GM12874 (cell line): ENCODE data around the gene IL20RA.
A peak's percentile ranks its signal among the peaks of the same experiment; 100 is the strongest.

Experiments used
- TF ChIP-seq, protein P1 (sequence below): IDR thresholded peaks from 2 replicates; pipeline ENCODE4 v1.5.1; 2011; ENCODE audit warnings: low read depth, mild to moderate bottlenecking, control low read depth, low read length, moderate library complexity; ENCODE audit not compliant: insufficient read depth

IL20RA gene

GRCh38 chr6:137084865-137085617, 40.3 kb upstream of the IL20RA start:
- TF ChIP-seq, protein P1, sequence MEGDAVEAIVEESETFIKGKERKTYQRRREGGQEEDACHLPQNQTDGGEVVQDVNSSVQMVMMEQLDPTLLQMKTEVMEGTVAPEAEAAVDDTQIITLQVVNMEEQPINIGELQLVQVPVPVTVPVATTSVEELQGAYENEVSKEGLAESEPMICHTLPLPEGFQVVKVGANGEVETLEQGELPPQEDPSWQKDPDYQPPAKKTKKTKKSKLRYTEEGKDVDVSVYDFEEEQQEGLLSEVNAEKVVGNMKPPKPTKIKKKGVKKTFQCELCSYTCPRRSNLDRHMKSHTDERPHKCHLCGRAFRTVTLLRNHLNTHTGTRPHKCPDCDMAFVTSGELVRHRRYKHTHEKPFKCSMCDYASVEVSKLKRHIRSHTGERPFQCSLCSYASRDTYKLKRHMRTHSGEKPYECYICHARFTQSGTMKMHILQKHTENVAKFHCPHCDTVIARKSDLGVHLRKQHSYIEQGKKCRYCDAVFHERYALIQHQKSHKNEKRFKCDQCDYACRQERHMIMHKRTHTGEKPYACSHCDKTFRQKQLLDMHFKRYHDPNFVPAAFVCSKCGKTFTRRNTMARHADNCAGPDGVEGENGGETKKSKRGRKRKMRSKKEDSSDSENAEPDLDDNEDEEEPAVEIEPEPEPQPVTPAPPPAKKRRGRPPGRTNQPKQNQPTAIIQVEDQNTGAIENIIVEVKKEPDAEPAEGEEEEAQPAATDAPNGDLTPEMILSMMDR = no peak

DNA sequence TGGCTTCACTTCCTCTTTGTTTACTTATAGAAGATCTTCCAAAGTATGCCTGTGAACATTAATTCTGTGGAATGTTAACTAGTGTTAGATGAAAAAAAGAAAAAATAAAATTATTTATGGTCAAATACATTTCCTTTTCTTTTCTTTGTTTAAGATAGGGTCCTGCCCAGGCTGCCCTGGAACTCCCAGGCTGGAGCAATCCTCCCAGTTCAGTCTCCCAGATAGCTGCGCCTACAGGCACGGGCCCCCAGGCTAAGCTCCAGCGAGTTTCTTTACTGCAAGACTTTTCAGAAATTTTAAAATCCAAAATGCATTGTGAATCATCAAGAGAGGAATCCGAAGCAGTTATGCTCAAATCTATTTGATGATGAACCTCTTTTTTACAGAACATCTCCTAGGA, 39.3 kb upstream of the IL20RA start:
- TF ChIP-seq, protein P1 = no peak

- TF ChIP-seq, protein P1 = no peak
These were observed 37.2 kb upstream of the IL20RA start for GRCh38 chr6:137081997-137082396.

DNA sequence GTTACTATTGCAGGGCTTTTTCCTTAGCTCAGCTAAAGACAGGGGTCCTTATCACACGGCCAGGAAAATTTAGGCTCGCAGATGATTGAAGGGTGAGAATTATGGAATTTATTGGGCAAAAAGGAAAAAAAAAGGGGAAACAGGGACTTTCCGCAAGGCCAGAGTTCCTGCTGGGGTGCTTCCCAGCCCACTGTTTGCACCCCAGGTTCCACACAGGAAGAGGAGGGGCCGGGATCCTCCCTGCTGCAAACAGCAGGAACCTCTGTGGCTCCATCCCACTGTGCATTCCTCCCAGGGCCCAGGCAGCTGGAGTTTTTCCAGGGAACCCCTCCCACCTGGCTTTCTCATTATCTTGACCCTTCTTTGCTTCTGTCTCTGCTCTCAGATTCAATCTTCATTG, 35.9 kb upstream of the IL20RA start:
- TF ChIP-seq, protein P1 = no peak

- TF ChIP-seq, protein P1 = peak; percentile 93
These were observed 31.7 kb upstream of the IL20RA start for GRCh38 chr6:137076277-137077068.

DNA sequence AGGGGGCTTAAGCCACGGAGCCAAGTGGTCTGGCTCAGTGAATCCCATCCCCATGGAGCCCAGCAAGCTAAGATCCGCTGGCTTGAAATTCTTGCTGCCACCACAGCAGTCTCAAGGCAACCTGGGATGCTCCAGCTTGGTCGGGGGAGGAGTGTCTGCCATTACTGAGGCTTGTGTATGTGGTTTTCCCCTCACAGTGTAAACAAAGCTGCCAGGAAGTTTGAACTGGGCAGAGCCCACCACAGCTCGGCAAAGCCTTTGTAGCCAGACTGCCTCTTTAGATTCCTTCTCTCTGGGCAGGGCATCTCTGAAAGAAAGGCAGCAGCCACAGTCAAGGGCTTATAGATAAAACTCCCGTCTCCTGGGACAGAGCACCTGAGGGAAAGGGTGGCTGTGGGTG, 25.5 kb upstream of the IL20RA start:
- TF ChIP-seq, protein P1 = no peak

DNA sequence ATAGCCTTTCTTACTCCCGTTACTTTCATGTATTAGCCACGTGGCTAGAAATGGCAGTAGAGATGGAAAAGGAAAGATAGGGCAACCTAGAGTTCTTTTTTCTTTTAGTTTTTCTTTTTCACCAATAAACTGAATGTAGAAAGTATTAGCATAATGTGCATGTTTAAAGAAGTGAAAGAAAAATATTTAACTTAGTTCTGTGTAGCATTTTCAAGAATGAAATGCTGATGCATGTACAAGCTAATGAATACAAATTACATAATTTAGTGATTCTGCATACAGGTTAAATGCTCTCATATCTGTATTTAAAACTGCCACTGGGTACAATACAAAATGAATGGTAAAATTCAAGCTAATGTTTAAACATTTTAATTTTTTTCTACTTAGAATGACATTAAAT, 22.6 kb upstream of the IL20RA start:
- TF ChIP-seq, protein P1 = no peak
